Tibial nerve (tissue), 3 donors: ENCODE measurements around the gene RNF114.

Experiments
- CTCF ChIP-seq, 5 experiments: fragments of 200-600 bp in 3 of 5; fragments of 450-650 bp in 2 of 5; sonication (generic) in 3 of 5; IDR thresholded peaks; one replicate each; pipeline ENCODE4 v1.5.1; 2016 to 2019; ENCODE audit warnings: antibody characterized with exemption in 5 of 5, mild to moderate bottlenecking in 3 of 5, moderate library complexity in 2 of 5
- POLR2A ChIP-seq, 2 donors: fragments of 450-650 bp; IDR thresholded peaks; one replicate each; pipeline ENCODE4 v1.6.1; 2017; ENCODE audit warnings: antibody characterized with exemption in 2 of 2, mild to moderate bottlenecking in 2 of 2, moderate library complexity in 2 of 2

DNA sequence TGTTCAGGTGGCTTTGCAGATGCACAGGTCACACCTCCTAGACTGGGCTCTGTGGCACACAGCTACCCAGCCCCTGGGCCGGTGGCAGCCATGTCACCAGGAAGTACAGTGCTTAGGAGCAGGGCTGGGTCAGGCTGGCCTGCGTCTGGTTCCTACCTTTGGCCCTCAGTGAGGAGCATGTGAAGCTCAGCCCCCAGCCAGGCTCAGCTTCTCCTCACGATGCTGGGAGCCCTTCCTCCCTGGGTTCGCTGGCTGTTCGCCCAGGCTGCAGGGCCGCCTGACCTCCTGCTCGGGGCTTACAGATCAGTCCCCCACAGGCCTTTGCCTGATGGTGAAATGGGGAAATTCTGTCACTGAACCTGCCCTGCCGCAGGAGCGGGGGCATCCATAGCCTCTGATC lies 43.9 kb upstream of the RNF114 start:
- TF ChIP-seq POLR2A (IDR thresholded peaks at IDR 0.05) (no peak), CTCF (IDR thresholded peaks at IDR 0.05) (no peak)
